Thymus (tissue), 14 donors: ENCODE measurements around the gene SYNE2. TPM values are rescaled to one million over a fixed set of nuclear protein-coding genes. Genes with fewer than 3 reads are reported as not detected.
"Not testable (repeated sequence)": the region's sequence is repeated elsewhere in the genome, so short reads cannot be mapped to it uniquely, and the experiment has no call there.

ENCODE experiments used
- DNase-seq, 9 donors: peaks; one replicate each; pipeline ENCODE4 v3.0.0-alpha.2; 2013; ENCODE audit warnings: low spot score in 9 of 9, low read depth in 6 of 9, missing footprints in 1 of 9
- H3K27ac ChIP-seq, 2 donors: one replicate each; pipeline ENCODE4 v1.5.1; 2013; ENCODE audit warnings: control low read depth in 1 of 2, low read depth in 1 of 2, low read length in 1 of 2, mild to moderate bottlenecking in 1 of 2, moderate library complexity in 1 of 2
- H3K27me3 ChIP-seq, 2 donors: one replicate each; pipeline ENCODE4 v1.5.1; 2013; ENCODE audit warnings: low read length in 1 of 2; ENCODE audit not compliant: control insufficient read depth in 2 of 2, insufficient read depth in 1 of 2
- H3K36me3 ChIP-seq, 2 donors: one replicate each; pipeline ENCODE4 v1.5.1; 2013; ENCODE audit warnings: low read length in 1 of 2, mild to moderate bottlenecking in 1 of 2, moderate library complexity in 1 of 2; ENCODE audit not compliant: control insufficient read depth in 2 of 2, insufficient read depth in 2 of 2
- H3K4me1 ChIP-seq, 2 donors: one replicate each; pipeline ENCODE4 v1.5.1; 2013; ENCODE audit warnings: low read length in 2 of 2; ENCODE audit not compliant: control insufficient read depth in 2 of 2, insufficient read depth in 2 of 2
- H3K4me3 ChIP-seq, 2 donors: one replicate each; pipeline ENCODE4 v1.5.1; 2013; ENCODE audit warnings: low read length in 2 of 2, control low read depth in 1 of 2, mild to moderate bottlenecking in 1 of 2
- H3K9me3 ChIP-seq, 2 donors: one replicate each; pipeline ENCODE4 v1.5.1; 2013; ENCODE audit warnings: low read length in 1 of 2, mild to moderate bottlenecking in 1 of 2; ENCODE audit not compliant: control insufficient read depth in 2 of 2, insufficient read depth in 1 of 2
- WGBS: extraction: QIAGEN DNeasy Blood & Tissue Kit; methylation state at CpG from one replicate; pipeline ENCODE4 v1.1.7; 2013; 5-methylcytosine and 5-hydroxymethylcytosine counted together
- long read RNA-seq, 10 donors: transcript quantifications; one replicate each; lab custom pipeline, GENCODE V29; 2026
- polyA plus RNA-seq: library from polyadenylated mRNA; stranded (reverse); fragments of 200-250 nt; gene quantifications from one replicate; pipeline ENCODE4 v1.2.3, GENCODE V29; 2013
- total RNA-seq: library from RNA; stranded (reverse); fragments of 120-200 nt; gene quantifications from one replicate; pipeline ENCODE4 v1.2.4, GENCODE V29; 2013
- donor health status: healthy.

SYNE2 gene
- total RNA-seq (17.0 TPM), polyA plus RNA-seq (52.3 TPM)
- long read RNA-seq, donor 1, result 0 reads
- long read RNA-seq, donor 2, result 0 reads
- long read RNA-seq, donor 3, partial matches to known transcripts, result 0 of 1 reads
- long read RNA-seq, donor 3, other reads (novel, unspliced or antisense), result 0 of 1 reads
- long read RNA-seq, donor 4, result 0 reads
- long read RNA-seq, donor 5, partial matches to known transcripts, result 0 of 1 reads
- long read RNA-seq, donor 5, other reads (novel, unspliced or antisense), result 0 of 1 reads
- long read RNA-seq, donor 6, partial matches to known transcripts, result 0 of 2 reads
- long read RNA-seq, donor 6, other reads (novel, unspliced or antisense), result 0 of 2 reads
- long read RNA-seq, donor 7, result 0 reads
- long read RNA-seq, donor 8, result 0 reads
- long read RNA-seq, donor 9, partial matches to known transcripts, result 0 of 1 reads
- long read RNA-seq, donor 9, other reads (novel, unspliced or antisense), result 0 of 1 reads
- long read RNA-seq, donor 10, result 0 reads

DNA sequence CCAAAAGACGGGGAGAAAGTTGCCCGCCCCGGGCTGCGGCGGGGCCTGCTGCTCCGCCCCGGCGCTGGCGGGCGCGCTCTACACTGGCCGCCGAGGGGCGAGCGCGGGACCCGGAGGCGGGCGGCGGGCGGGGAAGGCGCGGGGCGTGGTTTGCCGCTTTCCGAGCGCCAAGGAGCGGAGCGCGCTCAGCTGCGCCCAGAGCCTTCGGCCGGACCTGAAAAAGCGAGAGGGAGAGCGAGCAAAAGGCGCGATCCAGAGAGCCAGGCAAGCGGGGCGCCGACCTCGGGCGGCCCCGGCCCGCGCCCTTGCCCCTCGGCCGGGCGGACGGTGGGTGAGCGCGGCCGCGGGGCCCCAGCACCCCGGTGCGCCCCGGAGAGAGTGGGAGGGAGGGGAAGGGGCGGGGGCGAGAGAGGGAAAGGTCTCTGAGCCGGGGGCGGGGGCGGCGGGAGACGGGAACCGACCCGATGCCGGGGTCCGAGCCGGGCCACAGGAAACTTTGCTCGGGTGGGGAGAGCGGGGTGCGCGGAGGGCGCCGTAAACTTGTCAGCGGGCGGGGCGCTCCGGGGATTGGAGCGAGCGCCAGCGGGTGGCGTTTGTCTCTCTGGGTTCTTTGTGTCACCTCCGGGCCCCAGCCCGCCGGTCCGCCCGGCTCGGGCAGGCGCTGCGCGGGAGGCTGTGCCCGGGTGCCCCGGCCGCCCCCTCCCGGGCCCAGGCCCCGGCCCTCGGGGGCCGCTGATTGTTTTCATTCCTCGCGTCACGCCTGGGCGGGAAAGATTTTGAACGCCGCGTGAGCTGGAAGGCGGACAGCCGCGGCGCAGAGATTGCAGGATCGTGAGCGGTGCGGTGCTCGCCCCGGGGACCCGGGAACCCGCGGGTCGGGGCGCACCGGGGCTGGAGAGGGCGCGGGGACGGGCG is at the start of gene SYNE2:
TSS of gene SYNE2 (plus strand) at position 188 of the 915 bp plus-strand sequence. CDS start 56,145 bp downstream, outside the sequence.
- H3K9me3 ChIP-seq, result no peaks in the 10 kb centered on the region
- peak in 8 of 9 donors; percentile 37 to 84 (median 62) for DNase-seq
- peak within 1 kb of the TSS; percentile 49 to 91 for H3K4me3 ChIP-seq
- peaks cover 0 to 28% of the 10 kb centered on the region in 2 donors for H3K27me3 ChIP-seq
- H3K4me1 ChIP-seq, result peaks cover 6 to 13% of the 10 kb centered on the region in 2 donors
- peak within 1 kb of the TSS in 1 of 2 donors; percentile 84 for H3K27ac ChIP-seq
- WGBS, result under 1% methylated on average over 124 of the region's 124 CpGs
- no peaks in the 10 kb centered on the region for H3K36me3 ChIP-seq

- H3K4me1 ChIP-seq, DNase-seq, H3K9me3 ChIP-seq, H3K36me3 ChIP-seq, H3K4me3 ChIP-seq, H3K27me3 ChIP-seq, H3K27ac ChIP-seq: not testable (repeated sequence)
- 98% methylated on average over 35 of the region's 35 CpGs for WGBS
These were observed 49.5 kb upstream of the SYNE2 start for GRCh38 chr14:63803221-63803791.

DNA sequence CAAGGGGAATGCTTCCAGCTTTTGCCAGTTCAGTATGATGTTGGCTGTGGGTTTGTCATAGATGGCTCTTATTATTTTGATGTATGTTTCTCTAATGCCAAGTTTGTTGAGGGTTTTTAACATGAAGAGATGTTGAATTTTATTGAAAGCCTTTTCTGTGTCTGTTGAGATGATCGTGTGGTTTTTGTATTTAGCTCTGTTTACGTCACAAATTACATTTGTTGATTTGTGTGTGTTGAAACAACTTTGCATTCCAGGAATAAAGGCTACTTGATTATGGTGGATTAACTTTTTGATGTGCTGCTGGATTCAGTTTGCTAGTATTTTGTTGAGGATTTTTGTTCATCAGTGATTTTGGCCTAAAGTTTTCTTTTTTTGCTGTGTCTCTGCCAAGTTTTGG is 46.7 kb upstream of the SYNE2 start:
- not testable (repeated sequence) for H3K4me3 ChIP-seq, H3K36me3 ChIP-seq, H3K4me1 ChIP-seq, H3K27ac ChIP-seq, H3K9me3 ChIP-seq, DNase-seq, H3K27me3 ChIP-seq
- 96% methylated on average over 2 of the region's 2 CpGs for WGBS

- H3K4me3 ChIP-seq, H3K27ac ChIP-seq, H3K4me1 ChIP-seq, H3K36me3 ChIP-seq, DNase-seq, H3K27me3 ChIP-seq, H3K9me3 ChIP-seq: not testable (repeated sequence)
- WGBS, result 96% methylated on average over 3 of the region's 3 CpGs
These were observed 41.1 kb upstream of the SYNE2 start for GRCh38 chr14:63811692-63812091.

DNA sequence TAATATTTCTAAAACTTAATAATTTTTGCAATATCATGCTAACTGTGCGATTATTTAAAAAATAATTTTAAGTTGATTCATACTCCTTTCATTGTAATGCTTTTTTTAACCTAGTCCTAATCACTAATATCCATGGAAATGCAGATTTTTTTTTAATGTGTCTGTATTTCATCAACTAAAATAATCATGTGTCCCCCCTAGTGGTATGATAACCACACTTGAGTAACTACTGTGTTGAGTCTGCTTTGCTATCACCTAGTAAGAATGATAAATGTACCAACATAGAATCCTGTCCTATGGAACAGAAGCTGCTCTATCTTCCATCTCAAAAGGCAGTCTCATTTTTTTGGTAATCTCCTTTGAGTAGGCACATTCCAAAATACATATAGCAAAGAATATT is 19.1 kb upstream of the SYNE2 start:
- no peak overlapping the region for H3K27ac ChIP-seq
- no peak overlapping the region for H3K4me3 ChIP-seq
- no peaks in the 10 kb centered on the region for H3K4me1 ChIP-seq
- H3K27me3 ChIP-seq, result no peaks in the 10 kb centered on the region
- no peak for DNase-seq
- H3K36me3 ChIP-seq, result no peaks in the 10 kb centered on the region
- H3K9me3 ChIP-seq, result no peaks in the 10 kb centered on the region
- WGBS, result 95% methylated on average over 1 of the region's 1 CpG

- H3K4me1 ChIP-seq, result no peaks in the 10 kb centered on the region
- WGBS, result 48% methylated on average over 1 of the region's 1 CpG
- H3K9me3 ChIP-seq, result peaks cover 0 to 7% of the 10 kb centered on the region in 2 donors
- H3K36me3 ChIP-seq, result no peaks in the 10 kb centered on the region
- H3K27me3 ChIP-seq, result no peaks in the 10 kb centered on the region
- peak in 1 of 9 donors; percentile 4 for DNase-seq
- no peak overlapping the region for H3K27ac ChIP-seq
- no peak overlapping the region for H3K4me3 ChIP-seq
These were observed 11.8 kb upstream of the SYNE2 start for GRCh38 chr14:63840981-63841380.

- Histone ChIP-seq H3K27ac (no peak overlapping the region), H3K4me1 (no peaks in the 10 kb centered on the region), H3K9me3 (peaks cover 0 to 7% of the 10 kb centered on the region in 2 donors), H3K4me3 (no peak overlapping the region), H3K36me3 (no peaks in the 10 kb centered on the region), H3K27me3 (no peaks in the 10 kb centered on the region)
- over 99% methylated on average over 3 of the region's 3 CpGs for WGBS
- no peak for DNase-seq
These were observed 9.0 kb upstream of the SYNE2 start for GRCh38 chr14:63843796-63844195.

DNA sequence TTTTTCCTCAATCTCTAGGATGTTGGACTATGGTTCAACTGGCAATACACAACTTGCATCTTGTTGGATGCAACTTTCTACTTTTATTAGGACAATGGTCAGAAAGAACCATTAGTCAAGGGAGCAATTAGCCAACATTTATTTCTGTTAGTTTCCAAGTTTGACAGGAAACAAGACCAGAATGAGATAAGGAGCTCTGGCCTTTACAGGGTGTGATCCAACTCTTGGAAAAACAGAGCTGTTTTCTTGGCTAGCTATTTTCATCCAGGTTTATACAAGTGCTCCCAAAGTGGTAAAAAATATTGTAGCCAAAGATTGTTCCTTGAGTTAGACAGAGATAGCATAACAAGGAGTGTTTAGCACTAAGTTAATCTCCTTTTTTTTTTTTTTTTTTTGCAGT is 3.9 kb upstream of the SYNE2 start:
- peaks cover 0 to 16% of the 10 kb centered on the region in 2 donors for H3K27me3 ChIP-seq
- no peak for DNase-seq
- H3K27ac ChIP-seq, result no peak overlapping the region

More for the DNA sequence above, 3.9 kb upstream of the SYNE2 start:
- Histone ChIP-seq H3K4me1 (peaks cover 2 to 7% of the 10 kb centered on the region in 2 donors), H3K4me3 (no peak overlapping the region), H3K9me3 (no peaks in the 10 kb centered on the region), H3K36me3 (no peaks in the 10 kb centered on the region)
